GM10248 (cell line): ENCODE measurements around the gene OVOL2.

Source experiments
- CTCF ChIA-PET: fragments of 300-600 bp; sonication (Branson Sonifier 250); formaldehyde crosslinking; extraction: SDS; loops from one replicate; lab custom pipeline; 2021; ENCODE audit warnings: antibody characterized with exemption; lab: Yijun Ruan, JAX
- POLR2A ChIA-PET: fragments of 350-650 bp; sonication (Branson Sonifier 250); formaldehyde crosslinking; extraction: SDS; loops from one replicate; lab custom pipeline; 2020; ENCODE audit warnings: antibody characterized with exemption; lab: Yijun Ruan, JAX
- DNase-seq: peaks from one replicate; pipeline ENCODE4 v3.0.0; 2012; ENCODE audit errors: extremely low spot score
- CTCF ChIP-seq: IDR thresholded peaks from 2 replicates; pipeline ENCODE4 v1.5.1; 2012; ENCODE audit warnings: mild to moderate bottlenecking, low read depth; ENCODE audit errors: extremely low read depth, missing control alignments, control extremely low read depth

The OVOL2 gene

GRCh38 chr20:17992847-17993513 lies 64.7 kb downstream of the OVOL2 start:
- ChIA-PET POLR2A (interaction anchor here (0.7 kb wide), 1 partner anchor 349 kb away, joined by 7 read pairs; no protein-coding TSS in a partner anchor), CTCF (interaction anchor here (1.1 to 1.8 kb wide), 4 partner anchors 11 to 488 kb away, joined by 3 to 6 read pairs (median 4); no protein-coding TSS in a partner anchor)
- no peak for DNase-seq
- TF ChIP-seq CTCF = no peak

- CTCF ChIA-PET = interaction anchor here (1.1 to 1.5 kb wide), 2 partner anchors 21 to 487 kb away, joined by 3 read pairs; no protein-coding TSS in a partner anchor
- peak; percentile 53 for DNase-seq
- POLR2A ChIA-PET = interaction anchor here (0.7 kb wide), 1 partner anchor 348 kb away, joined by 7 read pairs; no protein-coding TSS in a partner anchor
- no peak for TF ChIP-seq CTCF
Measured at GRCh38 chr20:17992224-17992637, 65.5 kb downstream of the OVOL2 start.

- DNase-seq = no peak
- TF ChIP-seq CTCF = no peak
- CTCF ChIA-PET = interaction anchor here (0.8 kb wide), 1 partner anchor 92 kb away, joined by 3 read pairs; no protein-coding TSS in a partner anchor
- POLR2A ChIA-PET = no interaction called here
Measured at GRCh38 chr20:17990278-17990972, 67.3 kb downstream of the OVOL2 start.

- POLR2A ChIA-PET = interaction anchor here (0.7 to 0.9 kb wide), 2 partner anchors 7 to 35 kb away, joined by 3 read pairs; no protein-coding TSS in a partner anchor
- no peak for DNase-seq
- CTCF ChIA-PET = interaction anchor here (1.0 to 1.9 kb wide), 5 partner anchors 8 to 306 kb away, joined by 3 to 7 read pairs (median 4); partner anchors contain the start of gene RRBP1
- TF ChIP-seq CTCF = no peak
Measured at GRCh38 chr20:17987988-17988387, 69.7 kb downstream of the OVOL2 start.

DNA sequence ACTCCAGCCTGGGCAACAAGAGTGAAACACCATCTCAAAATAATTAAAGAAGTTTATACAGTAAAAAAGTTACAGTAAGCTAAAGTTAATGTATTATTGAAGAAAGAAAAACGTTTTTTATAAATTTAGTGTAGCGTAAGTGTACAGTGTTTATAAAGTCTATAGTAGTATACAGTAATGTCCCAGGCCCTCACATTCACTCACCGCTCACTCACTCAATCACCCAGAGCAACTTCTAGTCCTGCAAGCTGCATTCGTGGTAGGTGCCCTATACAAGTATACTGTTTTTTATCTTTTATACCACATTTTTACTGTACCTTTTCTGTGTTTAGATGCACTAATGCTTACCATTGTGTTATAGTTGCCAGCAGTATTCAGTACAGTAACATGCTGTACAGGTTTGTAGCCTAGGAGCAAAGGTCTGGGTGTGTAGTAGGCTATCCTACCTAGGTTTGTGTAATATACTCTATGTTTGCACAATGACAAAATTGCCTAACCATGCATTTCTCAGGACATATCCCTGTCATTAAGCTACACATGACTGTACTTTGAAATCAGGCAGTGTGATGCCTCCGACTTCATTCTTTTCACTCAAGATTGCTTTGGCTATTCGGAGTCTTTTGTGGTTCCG lies 72.2 kb downstream of the OVOL2 start:
- ChIA-PET CTCF (interaction anchor here (1.4 to 2.3 kb wide), 3 partner anchors 11 to 22 kb away, joined by 3 to 7 read pairs (median 3); no protein-coding TSS in a partner anchor), POLR2A (no interaction called here)
- DNase-seq = no peak
- no peak for TF ChIP-seq CTCF

GRCh38 chr20:17976305-17976704 lies 81.4 kb downstream of the OVOL2 start:
- DNase-seq = no peak
- ChIA-PET CTCF (interaction anchor here (1.5 kb wide), 1 partner anchor 11 kb away, joined by 3 read pairs; no protein-coding TSS in a partner anchor), POLR2A (no interaction called here)
- no peak for TF ChIP-seq CTCF
